Measurements from ENCODE around the gene C16orf96.

The C16orf96 gene

GRCh38 chr16:4626396-4626795 is 70.3 kb downstream of the C16orf96 start:
- no peak for TF ChIP-seq CTCF (IDR thresholded peaks at IDR 0.05; ENCODE audit: borderline replicate concordance, control extremely low read depth, extremely low read depth, insufficient read depth, missing control alignments)
- no peak for DNase-seq (ENCODE audit: low spot score)
- in situ Hi-C loops (cut with MboI; ENCODE audit: low sequenced_read_pairs, unreplicated experiment), result no loop called here

- no peak for TF ChIP-seq CTCF (IDR thresholded peaks at IDR 0.05; ENCODE audit: borderline replicate concordance, control extremely low read depth, extremely low read depth, insufficient read depth, missing control alignments)
- in situ Hi-C loops (cut with MboI; ENCODE audit: low sequenced_read_pairs, unreplicated experiment), result no loop called here
- DNase-seq (ENCODE audit: low spot score), result no peak
Observed at GRCh38 chr16:4628283-4628682, 72.1 kb downstream of the C16orf96 start.

- DNase-seq (ENCODE audit: low spot score), result no peak
- in situ Hi-C loops (cut with MboI; ENCODE audit: low sequenced_read_pairs, unreplicated experiment), result no loop called here
- TF ChIP-seq CTCF (IDR thresholded peaks at IDR 0.05; ENCODE audit: borderline replicate concordance, control extremely low read depth, extremely low read depth, insufficient read depth, missing control alignments), result no peak
Observed at GRCh38 chr16:4631444-4631843, 75.3 kb downstream of the C16orf96 start.

GRCh38 chr16:4633910-4634635 is 77.9 kb downstream of the C16orf96 start:
- no peak for DNase-seq (ENCODE audit: low spot score)
- in situ Hi-C loops (cut with MboI; ENCODE audit: low sequenced_read_pairs, unreplicated experiment), result no loop called here
- TF ChIP-seq CTCF (IDR thresholded peaks at IDR 0.05; ENCODE audit: borderline replicate concordance, control extremely low read depth, extremely low read depth, insufficient read depth, missing control alignments), result no peak

GRCh38 chr16:4634768-4635167 is 78.6 kb downstream of the C16orf96 start:
- DNase-seq (ENCODE audit: low spot score), result no peak
- no peak for TF ChIP-seq CTCF (IDR thresholded peaks at IDR 0.05; ENCODE audit: borderline replicate concordance, control extremely low read depth, extremely low read depth, insufficient read depth, missing control alignments)
- in situ Hi-C loops (cut with MboI; ENCODE audit: low sequenced_read_pairs, unreplicated experiment), result no loop called here

GRCh38 chr16:4636196-4636595 is 80.1 kb downstream of the C16orf96 start:
- no peak for DNase-seq (ENCODE audit: low spot score)
- in situ Hi-C loops (cut with MboI; ENCODE audit: low sequenced_read_pairs, unreplicated experiment), result no loop called here
- TF ChIP-seq CTCF (IDR thresholded peaks at IDR 0.05; ENCODE audit: borderline replicate concordance, control extremely low read depth, extremely low read depth, insufficient read depth, missing control alignments), result no peak

All from GM13976 (cell line).